Hepatocyte (in vitro differentiated cells): ENCODE data around the gene KIRREL1. TPM values are rescaled to one million over a fixed set of nuclear protein-coding genes. Genes with fewer than 3 reads are reported as not detected.

Experiments used
- DNase-seq: peaks from one replicate; pipeline ENCODE4 v3.0.0-alpha.2; 2016; ENCODE audit warnings: low spot score
- H2AFZ ChIP-seq: fragments of 200-600 bp; sonication (generic); 2 replicates; pipeline ENCODE4 v1.6.0; 2016; ENCODE audit warnings: antibody characterized with exemption, mild to moderate bottlenecking
- H3K27ac ChIP-seq: fragments of 200-600 bp; sonication (generic); 2 replicates; pipeline ENCODE4 v1.5.1; 2016; ENCODE audit warnings: mild to moderate bottlenecking
- H3K27me3 ChIP-seq: fragments of 200-600 bp; sonication (generic); 2 replicates; pipeline ENCODE4 v1.6.1; 2016
- H3K36me3 ChIP-seq: fragments of 200-600 bp; sonication (generic); replicated peaks from 2 replicates; pipeline ENCODE4 v1.5.1; 2016; ENCODE audit warnings: low read depth; ENCODE audit not compliant: insufficient read depth
- H3K4me1 ChIP-seq: fragments of 200-600 bp; sonication (generic); 2 replicates; pipeline ENCODE4 v1.5.1; 2016; ENCODE audit warnings: mild to moderate bottlenecking, moderate library complexity; ENCODE audit not compliant: insufficient read depth
- H3K4me2 ChIP-seq: fragments of 200-600 bp; sonication (generic); 2 replicates; pipeline ENCODE4 v1.6.0; 2016
- H3K4me3 ChIP-seq: fragments of 200-600 bp; sonication (generic); 2 replicates; pipeline ENCODE4 v1.5.1; 2016; ENCODE audit warnings: mild to moderate bottlenecking
- H3K79me2 ChIP-seq: fragments of 200-600 bp; sonication (generic); 2 replicates; pipeline ENCODE4 v1.6.0; 2017; ENCODE audit warnings: mild to moderate bottlenecking
- H3K9me2 ChIP-seq: fragments of 200-600 bp; sonication (generic); replicated peaks from 2 replicates; pipeline ENCODE4 v1.6.0; 2017; ENCODE audit warnings: mild to moderate bottlenecking; ENCODE audit not compliant: insufficient read depth
- H3K9me3 ChIP-seq: fragments of 200-600 bp; sonication (generic); 2 replicates; pipeline ENCODE4 v1.5.1; 2016; ENCODE audit warnings: low read depth, mild to moderate bottlenecking
- H4K20me1 ChIP-seq: fragments of 200-600 bp; sonication (generic); 2 replicates; pipeline ENCODE4 v1.6.0; 2016; ENCODE audit warnings: mild to moderate bottlenecking; ENCODE audit not compliant: insufficient read depth, poor library complexity, severe bottlenecking
- CTCF ChIP-seq: fragments of 200-600 bp; sonication (generic); IDR thresholded peaks from 2 replicates; pipeline ENCODE4 v1.5.1; 2016; ENCODE audit warnings: antibody characterized with exemption, mild to moderate bottlenecking; ENCODE audit not compliant: poor library complexity
- EZH2 ChIP-seq: fragments of 200-600 bp; sonication (generic); IDR thresholded peaks from 2 replicates; pipeline ENCODE4 v1.6.1; 2016; ENCODE audit warnings: antibody characterized with exemption, mild to moderate bottlenecking, borderline replicate concordance
- EZH2phosphoT487 ChIP-seq: fragments of 200-600 bp; sonication (generic); IDR thresholded peaks from one replicate; pipeline ENCODE4 v1.6.1; 2018; ENCODE audit warnings: antibody characterized with exemption, mild to moderate bottlenecking, low read depth, moderate library complexity; ENCODE audit not compliant: unreplicated experiment, severe bottlenecking
- whole genome bisulfite sequencing: methylation state at CpG from one replicate; pipeline ENCODE4 v1.1.6; 2016; ENCODE audit warnings: low lambda C conversion rate; ENCODE audit errors: missing lambda C conversion rate; 5-methylcytosine and 5-hydroxymethylcytosine counted together
- polyA plus RNA-seq: library from polyadenylated mRNA; unstranded; fragments of >200 nt; fragmentation: Nextera tagmentation; extraction: Ambion mirVana; gene quantifications from 2 replicates; pipeline ENCODE4 v1.2.1, GENCODE V29; 2016
- total RNA-seq: library from RNA; depleted of rRNA; stranded (reverse); fragments of >200 nt; gene quantifications from 2 replicates; pipeline ENCODE4 v1.2.3, GENCODE V29; 2014

The KIRREL1 gene
- total and polyA plus RNA-seq, 2 experiments from 2014 or later, result 20.4 to 47.1 TPM

GRCh38 chr1:158071138-158071537 is 77.7 kb downstream of the KIRREL1 start:
- Histone ChIP-seq H3K27me3 (no peaks in the 10 kb centered on the region), H4K20me1 (peaks cover 34% of the 10 kb centered on the region), H3K9me3 (no peaks in the 10 kb centered on the region), H3K4me1 (peaks cover 4% of the 10 kb centered on the region), H3K36me3 (no peaks in the 10 kb centered on the region), H3K79me2 (peaks cover 34% of the 10 kb centered on the region), H3K4me3 (no peak overlapping the region), H3K4me2 (no peak overlapping the region), H2AFZ (no peak overlapping the region), H3K9me2 (no peaks in the 10 kb centered on the region), H3K27ac (no peak overlapping the region)
- no peak for DNase-seq
- 70% methylated on average over 14 of the region's 14 CpGs for WGBS
- TF ChIP-seq EZH2phosphoT487, result no peak
- TF ChIP-seq CTCF, result no peak
- TF ChIP-seq EZH2, result no peak

GRCh38 chr1:158075078-158075477 is 81.6 kb downstream of the KIRREL1 start:
- Histone ChIP-seq H3K27ac (no peak overlapping the region), H3K27me3 (no peaks in the 10 kb centered on the region), H4K20me1 (peaks cover 19% of the 10 kb centered on the region), H3K9me2 (no peaks in the 10 kb centered on the region), H3K36me3 (no peaks in the 10 kb centered on the region), H3K9me3 (no peaks in the 10 kb centered on the region), H3K4me3 (no peak overlapping the region), H3K79me2 (peaks cover 16% of the 10 kb centered on the region), H3K4me1 (no peaks in the 10 kb centered on the region), H2AFZ (no peak overlapping the region), H3K4me2 (no peak overlapping the region)
- 97% methylated on average over 5 of the region's 9 CpGs for WGBS
- no peak for DNase-seq
- TF ChIP-seq EZH2, result no peak
- TF ChIP-seq EZH2phosphoT487, result no peak
- TF ChIP-seq CTCF, result no peak

GRCh38 chr1:158076441-158076840 is 83.0 kb downstream of the KIRREL1 start:
- no peak overlapping the region for H2AFZ ChIP-seq
- no peaks in the 10 kb centered on the region for H3K9me2 ChIP-seq
- DNase-seq, result no peak
- TF ChIP-seq CTCF (no peak), EZH2phosphoT487 (no peak), EZH2 (no peak)
- WGBS, result 83% methylated on average over 6 of the region's 6 CpGs
- H3K36me3 ChIP-seq, result no peaks in the 10 kb centered on the region
- H3K79me2 ChIP-seq, result peaks cover 7% of the 10 kb centered on the region
- no peak overlapping the region for H3K4me2 ChIP-seq
- peaks cover 11% of the 10 kb centered on the region for H4K20me1 ChIP-seq
- no peak overlapping the region for H3K27ac ChIP-seq
- H3K27me3 ChIP-seq, result no peaks in the 10 kb centered on the region
- no peaks in the 10 kb centered on the region for H3K4me1 ChIP-seq
- H3K4me3 ChIP-seq, result no peak overlapping the region
- no peaks in the 10 kb centered on the region for H3K9me3 ChIP-seq
